ENCODE data around the gene RAB34. TPM values are rescaled to one million over a fixed set of nuclear protein-coding genes. Genes with fewer than 3 reads are reported as not detected.

The RAB34 gene
- total and polyA plus RNA-seq, 2 experiments from 2014 or later, result 277 to 476 TPM

DNA sequence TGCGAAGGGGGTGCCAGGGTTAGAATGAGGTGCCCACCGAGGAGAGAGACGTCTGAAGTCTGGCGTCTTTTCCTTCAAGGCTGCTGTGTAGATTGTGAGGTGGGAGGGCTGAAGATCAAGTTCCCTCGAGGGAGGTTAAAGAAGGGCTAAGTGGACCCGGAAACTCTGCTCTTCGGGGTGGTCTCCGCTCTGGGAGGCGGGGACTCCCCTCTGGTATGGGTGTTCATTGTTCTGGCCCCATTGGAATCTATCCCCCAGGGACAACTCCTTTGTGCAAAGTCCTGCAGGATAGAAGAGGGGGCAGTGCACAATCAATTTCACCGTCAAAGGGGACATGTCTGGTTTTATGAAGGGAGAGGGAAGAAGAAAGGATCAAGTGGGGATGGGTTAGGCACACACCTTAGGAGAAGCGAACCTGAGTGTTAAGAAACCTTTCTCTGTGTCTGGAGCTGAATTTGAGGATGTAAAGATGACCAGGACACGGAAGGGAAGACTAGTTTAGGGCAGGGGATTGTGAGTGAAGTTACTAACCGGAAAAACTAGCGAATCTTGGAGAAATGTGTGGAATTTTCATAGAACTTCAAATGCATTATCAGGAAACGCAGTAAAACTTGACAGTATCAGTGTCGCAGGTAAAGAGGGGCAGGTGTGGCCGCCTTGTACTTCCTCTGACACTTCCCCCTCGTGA, 809 bp upstream of the RAB34 start:
- Histone ChIP-seq H3K4me2 (ENCODE audit: unreplicated experiment) (peak overlapping the region; percentile 93), H3K9ac (peak overlapping the region; percentile 93), H3K27me3 (replicated peaks; ENCODE audit: insufficient read depth) (no peaks in the 10 kb centered on the region), H3K9me2 (ENCODE audit: insufficient read depth) (no peaks in the 10 kb centered on the region), H3F3A (ENCODE audit: insufficient read depth) (peaks cover 34% of the 10 kb centered on the region), H3K36me3 (ENCODE audit: low read depth) (peaks cover 35% of the 10 kb centered on the region; the same call in 1 of the 2 replicates), H3K4me3 (peak overlapping the region; percentile 83), H2AFZ (peak overlapping the region; percentile 75), H3K27ac (peak overlapping the region; percentile 87), H3K9me3 (ENCODE audit: low read depth) (no peaks in the 10 kb centered on the region), H3K79me2 (ENCODE audit: insufficient read depth) (peaks cover 65% of the 10 kb centered on the region), H3K4me1 (ENCODE audit: insufficient read depth) (peaks cover 30% of the 10 kb centered on the region), H4K20me1 (ENCODE audit: insufficient read depth) (no peaks in the 10 kb centered on the region)
- peak; percentile 39 for DNase-seq
- in situ Hi-C loops (cut with MboI), result no loop called here
- TF ChIP-seq EZH2phosphoT487 (IDR thresholded peaks at IDR 0.05; ENCODE audit: insufficient read depth, low read depth), result no peak
- WGBS, 2 experiments (ENCODE audit: low coverage in 1 of 2, low lambda C conversion rate in 2 of 2, missing lambda C conversion rate in 2 of 2), result 10 to 12% methylated on average over 18 of the region's 18 CpGs

DNA sequence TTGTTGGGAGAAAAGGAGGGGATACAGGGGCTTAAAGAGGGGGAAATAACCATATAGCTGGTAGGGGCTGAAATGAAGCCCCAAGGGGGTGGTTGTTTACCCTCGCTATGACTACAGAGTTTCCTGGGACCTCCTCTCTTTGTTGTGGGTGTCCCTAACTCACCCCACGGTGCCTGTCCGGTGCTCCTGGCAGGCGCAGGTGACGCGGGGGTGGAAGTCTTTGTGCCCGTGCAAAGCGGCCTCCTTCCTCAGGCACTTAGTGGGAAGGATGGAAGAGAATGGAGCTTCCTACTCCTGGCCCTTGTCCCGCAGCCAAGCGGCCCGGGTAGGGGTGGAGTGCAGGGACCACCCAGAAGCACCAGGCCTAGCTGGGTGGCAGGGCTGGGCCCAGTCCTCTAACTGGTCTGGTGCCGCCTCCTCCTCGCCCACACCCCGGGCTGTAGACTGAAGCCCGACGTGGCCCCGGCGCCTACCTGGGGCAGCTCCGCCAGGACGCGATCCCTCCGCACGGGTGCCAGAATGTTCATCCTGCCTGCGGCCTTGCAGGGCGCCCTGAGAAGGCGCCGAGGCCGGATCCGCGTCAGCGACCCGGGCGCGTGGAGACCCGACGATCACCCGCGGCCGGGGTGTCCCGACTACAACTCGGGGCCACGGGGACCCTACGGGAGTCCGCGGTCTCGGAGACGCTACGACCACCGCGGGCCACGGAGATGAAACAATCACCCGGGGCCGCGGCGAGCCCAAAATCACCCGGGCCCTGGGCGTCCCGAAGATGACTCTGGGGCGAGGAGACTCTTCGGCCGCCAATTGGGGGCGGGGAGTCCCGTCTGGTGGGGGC, 709 bp downstream of the RAB34 start:
- Histone ChIP-seq H4K20me1 (ENCODE audit: insufficient read depth) (no peaks in the 10 kb centered on the region), H3K4me3 (peak overlapping the region; percentile 83), H3K36me3 (ENCODE audit: low read depth) (peaks cover 24% of the 10 kb centered on the region; the same call in 1 of the 2 replicates), H3K79me2 (ENCODE audit: insufficient read depth) (peaks cover 50% of the 10 kb centered on the region), H3K27ac (peak overlapping the region; percentile 87), H3K9me2 (ENCODE audit: insufficient read depth) (no peaks in the 10 kb centered on the region), H3K9ac (peak overlapping the region; percentile 93), H3K4me2 (ENCODE audit: unreplicated experiment) (peak overlapping the region; percentile 93), H3K9me3 (ENCODE audit: low read depth) (no peaks in the 10 kb centered on the region), H3K27me3 (replicated peaks; ENCODE audit: insufficient read depth) (no peaks in the 10 kb centered on the region), H3F3A (ENCODE audit: insufficient read depth) (peaks cover 31% of the 10 kb centered on the region), H3K4me1 (ENCODE audit: insufficient read depth) (peaks cover 21% of the 10 kb centered on the region), H2AFZ (peak overlapping the region; percentile 53)
- in situ Hi-C loops (cut with MboI), result no loop called here
- WGBS, 2 experiments (ENCODE audit: low coverage in 1 of 2, low lambda C conversion rate in 2 of 2, missing lambda C conversion rate in 2 of 2), result 2% methylated on average over 50 to 61 of the region's 63 CpGs
- no peak for TF ChIP-seq EZH2 (IDR thresholded peaks at IDR 0.05; ENCODE audit: insufficient read depth, poor library complexity, severe bottlenecking)
- no peak for TF ChIP-seq EZH2phosphoT487 (IDR thresholded peaks at IDR 0.05; ENCODE audit: insufficient read depth, low read depth)
- peak; percentile 73 for DNase-seq

- Histone ChIP-seq H3K9me3 (ENCODE audit: low read depth) (no peaks in the 10 kb centered on the region), H3K9me2 (ENCODE audit: insufficient read depth) (no peaks in the 10 kb centered on the region), H3K79me2 (ENCODE audit: insufficient read depth) (peaks cover 32% of the 10 kb centered on the region), H3K9ac (no peak overlapping the region), H3K4me3 (no peak overlapping the region), H3K36me3 (ENCODE audit: low read depth) (0 out of 2 replicates have a peak, but pooled peaks cover 12% of the 10 kb centered on the region), H3K4me2 (ENCODE audit: unreplicated experiment) (no peak overlapping the region), H2AFZ (no peak overlapping the region), H4K20me1 (ENCODE audit: insufficient read depth) (no peaks in the 10 kb centered on the region), H3F3A (ENCODE audit: insufficient read depth) (peaks cover 22% of the 10 kb centered on the region), H3K4me1 (ENCODE audit: insufficient read depth) (peaks cover 18% of the 10 kb centered on the region), H3K27ac (no peak overlapping the region), H3K27me3 (replicated peaks; ENCODE audit: insufficient read depth) (no peaks in the 10 kb centered on the region)
- in situ Hi-C loops (cut with MboI), result no loop called here
- DNase-seq, result no peak
- TF ChIP-seq EZH2 (IDR thresholded peaks at IDR 0.05; ENCODE audit: insufficient read depth, poor library complexity, severe bottlenecking) (no peak), EZH2phosphoT487 (IDR thresholded peaks at IDR 0.05; ENCODE audit: insufficient read depth, low read depth) (no peak)
- WGBS, 2 experiments (ENCODE audit: low coverage in 1 of 2, low lambda C conversion rate in 2 of 2, missing lambda C conversion rate in 2 of 2), result 89 to 100% methylated on average over 2 of the region's 2 CpGs
These were observed 2.5 kb downstream of the RAB34 start for GRCh38 chr17:28715217-28715616.

- H3K9ac ChIP-seq, result no peak overlapping the region
- peaks cover 18% of the 10 kb centered on the region for H3K4me1 ChIP-seq (ENCODE audit: insufficient read depth)
- 0 out of 2 replicates have a peak, but pooled peaks cover 12% of the 10 kb centered on the region for H3K36me3 ChIP-seq (ENCODE audit: low read depth)
- DNase-seq, result no peak
- H3K4me2 ChIP-seq (ENCODE audit: unreplicated experiment), result no peak overlapping the region
- 67 to 70% methylated on average over 3 of the region's 3 CpGs for WGBS, 2 experiments (ENCODE audit: low coverage in 1 of 2, low lambda C conversion rate in 2 of 2, missing lambda C conversion rate in 2 of 2)
- no peaks in the 10 kb centered on the region for H3K9me3 ChIP-seq (ENCODE audit: low read depth)
- H4K20me1 ChIP-seq (ENCODE audit: insufficient read depth), result no peaks in the 10 kb centered on the region
- peaks cover 28% of the 10 kb centered on the region for H3K79me2 ChIP-seq (ENCODE audit: insufficient read depth)
- no peak overlapping the region for H3K4me3 ChIP-seq
- no peaks in the 10 kb centered on the region for H3K27me3 ChIP-seq (replicated peaks; ENCODE audit: insufficient read depth)
- H3F3A ChIP-seq (ENCODE audit: insufficient read depth), result peaks cover 27% of the 10 kb centered on the region
- no peaks in the 10 kb centered on the region for H3K9me2 ChIP-seq (ENCODE audit: insufficient read depth)
- TF ChIP-seq EZH2 (IDR thresholded peaks at IDR 0.05; ENCODE audit: insufficient read depth, poor library complexity, severe bottlenecking) (no peak), EZH2phosphoT487 (IDR thresholded peaks at IDR 0.05; ENCODE audit: insufficient read depth, low read depth) (no peak)
- no peak overlapping the region for H2AFZ ChIP-seq
- in situ Hi-C loops (cut with MboI), result no loop called here
- H3K27ac ChIP-seq, result no peak overlapping the region
These were observed 3.4 kb downstream of the RAB34 start for GRCh38 chr17:28714281-28714680.
